Aorta (tissue), 5 donors: Measurements from ENCODE around the gene SMYD3. TPM values are rescaled to one million over a fixed set of nuclear protein-coding genes. Genes with fewer than 3 reads are reported as not detected.

Experiments
- ATAC-seq: fragments of 200-7000 bp; cut with Tn5 transposase; one replicate; pipeline ENCODE4 v1.9.1; 2022; ENCODE audit warnings: moderate library complexity; ENCODE audit not compliant: low FRiP score
- DNase-seq, 2 donors: peaks; one replicate each; pipeline ENCODE4 v3.0.0-alpha.2; 2020
- H3K27ac ChIP-seq, 2 donors: one replicate each; pipeline ENCODE4 v1.5.1; 2013; ENCODE audit warnings: low read length in 2 of 2, mild to moderate bottlenecking in 2 of 2, moderate library complexity in 2 of 2, control low read depth in 1 of 2, inconsistent platforms in 1 of 2, low read depth in 1 of 2
- H3K27me3 ChIP-seq, 2 donors: one replicate each; pipeline ENCODE4 v1.6.1; 2013; ENCODE audit warnings: control low read depth in 1 of 2, low read length in 1 of 2, mild to moderate bottlenecking in 1 of 2, moderate library complexity in 1 of 2; ENCODE audit not compliant: insufficient read depth in 2 of 2, control insufficient read depth in 1 of 2
- H3K36me3 ChIP-seq, 2 donors: one replicate each; pipeline ENCODE4 v1.6.1; 2013; ENCODE audit warnings: control low read depth in 1 of 2, low read length in 1 of 2, mild to moderate bottlenecking in 1 of 2; ENCODE audit not compliant: insufficient read depth in 2 of 2, control insufficient read depth in 1 of 2
- H3K4me1 ChIP-seq, 2 donors: one replicate each; pipeline ENCODE4 v1.6.1; 2013; ENCODE audit warnings: low read length in 2 of 2, control low read depth in 1 of 2, mild to moderate bottlenecking in 1 of 2, moderate library complexity in 1 of 2; ENCODE audit not compliant: insufficient read depth in 2 of 2, control insufficient read depth in 1 of 2
- H3K4me3 ChIP-seq, 2 donors: one replicate each; pipeline ENCODE4 v1.5.1; 2013; ENCODE audit warnings: low read length in 2 of 2, control low read depth in 1 of 2, mild to moderate bottlenecking in 1 of 2
- H3K9me3 ChIP-seq: one replicate; pipeline ENCODE4 v1.6.1; 2013; ENCODE audit warnings: mild to moderate bottlenecking, low read length; ENCODE audit not compliant: control insufficient read depth
- WGBS, 2 donors: extraction: QIAGEN DNeasy Blood & Tissue Kit; methylation state at CpG; one replicate each; pipeline ENCODE4 v1.1.7; 2013; 5-methylcytosine and 5-hydroxymethylcytosine counted together
- intact Hi-C, 2 donors: fragments of 100-400 bp; cut with DNase I; formaldehyde crosslinking; loops; one replicate each; pipeline versions ENCODE4 v1.14.2 to v1.15.0; 2022
- polyA plus RNA-seq, 2 donors: library from polyadenylated mRNA; stranded (reverse); fragments of 200-250 nt; gene quantifications; one replicate each; pipeline ENCODE4 v1.2.3, GENCODE V29; 2013
- total RNA-seq, 2 donors: library from RNA; stranded (reverse); fragmentation: NEBNext Ultra II Directional; extraction: Animal tissue kit (Norgen Biotek cat#: 25700); gene quantifications; one replicate each; pipeline ENCODE4 v1.2.1, GENCODE V29; 2021
- donor health status: healthy with polysubstance abuse.
- donor health status: Bipolar disorder and iron deficiency.
- donor health status: DM: no; HTN: no; CAD: no.
- donor health status: DM: no; HTN: no; CAD: no.
- donor health status: DM: yes; HTN: yes; CAD: no.

SMYD3 gene
- total and polyA plus RNA-seq, 4 donors, result 6.0 to 29.1 (median 11.1) TPM

- 95 to 96% methylated on average over 19 of the region's 19 CpGs for WGBS, 2 donors
- H3K27ac ChIP-seq, result no peak overlapping the region
- ATAC-seq, result no peak
- H3K27me3 ChIP-seq, result no peaks in the 10 kb centered on the region
- no peaks in the 10 kb centered on the region for H3K4me1 ChIP-seq
- DNase-seq, result no peak
- intact Hi-C loops, result no loop called here
- no peaks in the 10 kb centered on the region for H3K36me3 ChIP-seq
- no peak overlapping the region for H3K4me3 ChIP-seq
- no peaks in the 10 kb centered on the region for H3K9me3 ChIP-seq
These were observed 88.3 kb downstream of the SMYD3 start for GRCh38 chr1:246418565-246419312.

GRCh38 chr1:246417813-246418564, 89.1 kb downstream of the SMYD3 start:
- Histone ChIP-seq H3K4me1 (no peaks in the 10 kb centered on the region), H3K27ac (no peak overlapping the region), H3K4me3 (no peak overlapping the region), H3K27me3 (no peaks in the 10 kb centered on the region), H3K9me3 (no peaks in the 10 kb centered on the region), H3K36me3 (peaks cover 0 to 2% of the 10 kb centered on the region in 2 donors)
- ATAC-seq (no peak), DNase-seq (no peak)
- intact Hi-C loops, result no loop called here
- 85 to 90% methylated on average over 6 of the region's 6 CpGs for WGBS, 2 donors

- intact Hi-C loops, result no loop called here
- H3K36me3 ChIP-seq, result peaks cover 0 to 2% of the 10 kb centered on the region in 2 donors
These were observed 89.8 kb downstream of the SMYD3 start for GRCh38 chr1:246417152-246417812.

GRCh38 chr1:246416261-246416660, 90.8 kb downstream of the SMYD3 start:
- Histone ChIP-seq H3K4me3 (no peak overlapping the region), H3K9me3 (no peaks in the 10 kb centered on the region), H3K27me3 (no peaks in the 10 kb centered on the region), H3K36me3 (peaks cover 0 to 2% of the 10 kb centered on the region in 2 donors), H3K4me1 (no peaks in the 10 kb centered on the region), H3K27ac (no peak overlapping the region)
- ATAC-seq (no peak), DNase-seq (no peak)
- intact Hi-C loops, result no loop called here
- 68 to 82% methylated on average over 1 of the region's 1 CpG for WGBS, 2 donors

More at GRCh38 chr1:246417152-246417812, 89.8 kb downstream of the SMYD3 start:
- H3K9me3 ChIP-seq, result no peaks in the 10 kb centered on the region
- H3K27ac ChIP-seq, result no peak overlapping the region
- 70 to 77% methylated on average over 4 of the region's 4 CpGs for WGBS, 2 donors
- ATAC-seq, result no peak
- no peaks in the 10 kb centered on the region for H3K27me3 ChIP-seq
- DNase-seq, result no peak
- no peak overlapping the region for H3K4me3 ChIP-seq
- H3K4me1 ChIP-seq, result no peaks in the 10 kb centered on the region

- Histone ChIP-seq H3K27ac (no peak overlapping the region), H3K9me3 (no peaks in the 10 kb centered on the region), H3K4me3 (no peak overlapping the region), H3K27me3 (no peaks in the 10 kb centered on the region), H3K36me3 (peaks cover 0 to 2% of the 10 kb centered on the region in 2 donors), H3K4me1 (no peaks in the 10 kb centered on the region)
- DNase-seq, result no peak
- intact Hi-C loops, result no loop called here
- ATAC-seq, result no peak
- WGBS, 2 donors, result 96 to 99% methylated on average over 2 of the region's 2 CpGs
These were observed 92.1 kb downstream of the SMYD3 start for GRCh38 chr1:246415028-246415427.

- Histone ChIP-seq H3K4me3 (no peak overlapping the region), H3K27me3 (no peaks in the 10 kb centered on the region), H3K27ac (no peak overlapping the region), H3K9me3 (no peaks in the 10 kb centered on the region), H3K4me1 (no peaks in the 10 kb centered on the region), H3K36me3 (peaks cover 0 to 2% of the 10 kb centered on the region in 2 donors)
- intact Hi-C loops, result no loop called here
- DNase-seq (no peak), ATAC-seq (peak; percentile 36)
- WGBS, 2 donors, result 95% methylated on average over 7 of the region's 7 CpGs
These were observed 93.6 kb downstream of the SMYD3 start for GRCh38 chr1:246413430-246413829.

GRCh38 chr1:246404078-246404477, 103.0 kb downstream of the SMYD3 start:
- H3K9me3 ChIP-seq, result peaks cover 1% of the 10 kb centered on the region

GRCh38 chr1:246398126-246398813, 108.8 kb downstream of the SMYD3 start:
- no peak for DNase-seq
- H3K4me3 ChIP-seq, result no peak overlapping the region
- ATAC-seq, result no peak
- intact Hi-C loops, result no loop called here
- H3K27ac ChIP-seq, result no peak overlapping the region
- 67 to 68% methylated on average over 7 of the region's 7 CpGs for WGBS, 2 donors
- H3K27me3 ChIP-seq, result no peaks in the 10 kb centered on the region
- no peaks in the 10 kb centered on the region for H3K4me1 ChIP-seq
- H3K9me3 ChIP-seq, result no peaks in the 10 kb centered on the region
- no peaks in the 10 kb centered on the region for H3K36me3 ChIP-seq

More at GRCh38 chr1:246404078-246404477, 103.0 kb downstream of the SMYD3 start:
- ATAC-seq (no peak), DNase-seq (no peak)
- Histone ChIP-seq H3K4me1 (no peaks in the 10 kb centered on the region), H3K27ac (no peak overlapping the region), H3K36me3 (no peaks in the 10 kb centered on the region), H3K27me3 (no peaks in the 10 kb centered on the region), H3K4me3 (no peak overlapping the region)
- intact Hi-C loops, result no loop called here
- WGBS, 2 donors, result 81 to 89% methylated on average over 7 of the region's 7 CpGs
